DMS153 (cell line): ENCODE measurements around the gene ITM2C.

Experiments used
- DNase-seq: peaks from one replicate; lab custom pipeline; 2025; lab: John Stamatoyannopoulos, UW

The ITM2C gene, protein sequence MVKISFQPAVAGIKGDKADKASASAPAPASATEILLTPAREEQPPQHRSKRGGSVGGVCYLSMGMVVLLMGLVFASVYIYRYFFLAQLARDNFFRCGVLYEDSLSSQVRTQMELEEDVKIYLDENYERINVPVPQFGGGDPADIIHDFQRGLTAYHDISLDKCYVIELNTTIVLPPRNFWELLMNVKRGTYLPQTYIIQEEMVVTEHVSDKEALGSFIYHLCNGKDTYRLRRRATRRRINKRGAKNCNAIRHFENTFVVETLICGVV

DNA sequence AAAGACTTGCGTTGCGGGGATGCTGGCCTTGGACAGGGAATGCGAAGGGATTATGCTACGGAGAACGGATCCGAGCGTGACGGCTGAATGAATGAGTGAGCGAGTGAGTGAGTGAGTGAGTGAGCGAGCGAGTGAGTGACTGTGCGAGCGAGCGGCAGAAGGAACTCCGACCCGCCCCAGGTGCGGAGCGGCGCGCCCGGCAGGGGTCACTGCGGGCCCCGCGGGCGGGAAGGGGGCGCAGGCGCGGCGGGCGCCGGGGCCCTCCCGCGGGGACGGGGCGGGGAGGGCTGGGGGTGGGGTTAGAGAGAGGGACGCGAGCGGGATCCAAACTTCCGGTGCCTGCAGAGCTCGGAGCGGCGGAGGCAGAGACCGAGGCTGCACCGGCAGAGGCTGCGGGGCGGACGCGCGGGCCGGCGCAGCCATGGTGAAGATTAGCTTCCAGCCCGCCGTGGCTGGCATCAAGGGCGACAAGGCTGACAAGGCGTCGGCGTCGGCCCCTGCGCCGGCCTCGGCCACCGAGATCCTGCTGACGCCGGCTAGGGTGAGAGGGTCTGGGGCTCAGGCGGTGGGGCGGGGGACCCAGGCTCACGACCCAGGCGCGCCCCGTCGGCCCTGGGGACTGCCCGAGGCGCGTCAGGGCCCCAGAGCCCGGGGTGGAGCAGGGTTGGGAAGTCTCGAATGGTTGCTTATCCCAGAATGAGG lies at the start of gene ITM2C:
TSS of gene ITM2C (plus strand) at position 338 of the 702 bp plus-strand sequence. CDS start at position 422, 84 bp downstream.
- peak; percentile 33 for DNase-seq

DNA sequence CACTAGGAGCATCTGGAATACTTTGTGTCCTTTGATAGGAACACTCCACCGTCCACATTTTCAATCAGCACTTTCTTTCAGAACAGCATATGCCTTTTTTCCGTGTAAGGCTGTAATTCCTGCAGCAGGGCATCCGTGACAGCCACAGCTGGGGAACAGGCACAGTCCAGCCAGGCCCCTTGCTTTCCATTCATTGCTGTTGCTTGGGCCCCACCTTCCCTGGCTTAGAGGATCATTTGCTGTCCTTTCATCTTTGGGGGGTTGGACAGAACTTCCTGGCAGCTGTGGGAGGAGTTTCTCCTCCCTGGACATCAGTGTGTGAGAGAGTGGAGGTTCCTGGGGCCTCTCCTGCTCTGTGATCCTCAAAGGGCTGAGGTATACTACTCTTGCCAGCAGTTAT lies 49.7 kb upstream of the ITM2C start:
- no peak for DNase-seq

DNA sequence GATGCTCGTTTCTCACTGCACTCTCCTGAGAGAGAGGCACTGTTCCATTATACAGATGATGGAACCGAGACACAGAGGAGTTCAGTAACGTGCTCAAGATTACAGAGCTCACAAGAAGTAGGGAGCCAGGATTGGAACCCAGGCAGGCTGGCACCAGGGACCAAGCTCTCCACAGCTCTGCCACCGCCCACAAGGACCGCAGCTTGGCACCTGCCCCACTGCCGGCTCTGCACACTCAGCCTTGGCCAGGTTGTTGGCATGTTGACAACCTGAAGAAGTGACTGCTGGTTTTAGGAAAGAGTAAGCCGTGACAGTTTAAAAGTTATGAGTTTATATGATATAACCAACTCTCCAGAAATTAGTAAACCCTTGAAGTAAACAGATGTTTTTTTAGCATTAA lies 48.0 kb upstream of the ITM2C start:
- no peak for DNase-seq

- no peak for DNase-seq
Measured at GRCh38 chr2:230819433-230819832, 45.3 kb upstream of the ITM2C start.

- DNase-seq: no peak
Measured at GRCh38 chr2:230821261-230821990, 43.3 kb upstream of the ITM2C start.

- DNase-seq: no peak
Measured at GRCh38 chr2:230821991-230822520, 42.7 kb upstream of the ITM2C start.

- DNase-seq: no peak
Measured at GRCh38 chr2:230823264-230823964, 41.3 kb upstream of the ITM2C start.

- peak; percentile 19 for DNase-seq
Measured at GRCh38 chr2:230824406-230824978, 40.2 kb upstream of the ITM2C start.

DNA sequence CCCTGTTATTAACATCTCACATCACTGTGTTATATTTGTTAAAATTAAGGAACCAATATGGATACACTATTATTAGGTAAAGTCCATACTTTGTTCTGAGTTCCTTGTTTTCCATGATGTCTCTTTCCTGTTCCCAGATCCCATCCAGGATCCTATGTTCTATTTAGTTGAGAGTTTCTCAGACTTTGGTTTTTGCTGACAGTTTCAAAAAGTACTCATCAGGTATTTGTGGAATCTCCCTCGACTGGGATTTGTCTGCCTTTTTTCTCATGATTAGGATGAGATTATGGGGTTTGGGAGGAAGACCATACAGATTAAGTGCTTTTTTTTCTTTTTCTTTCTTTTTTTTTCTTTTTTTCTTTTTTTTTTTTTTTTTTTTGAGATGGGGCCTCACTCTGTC lies 39.4 kb upstream of the ITM2C start:
- DNase-seq: no peak

DNA sequence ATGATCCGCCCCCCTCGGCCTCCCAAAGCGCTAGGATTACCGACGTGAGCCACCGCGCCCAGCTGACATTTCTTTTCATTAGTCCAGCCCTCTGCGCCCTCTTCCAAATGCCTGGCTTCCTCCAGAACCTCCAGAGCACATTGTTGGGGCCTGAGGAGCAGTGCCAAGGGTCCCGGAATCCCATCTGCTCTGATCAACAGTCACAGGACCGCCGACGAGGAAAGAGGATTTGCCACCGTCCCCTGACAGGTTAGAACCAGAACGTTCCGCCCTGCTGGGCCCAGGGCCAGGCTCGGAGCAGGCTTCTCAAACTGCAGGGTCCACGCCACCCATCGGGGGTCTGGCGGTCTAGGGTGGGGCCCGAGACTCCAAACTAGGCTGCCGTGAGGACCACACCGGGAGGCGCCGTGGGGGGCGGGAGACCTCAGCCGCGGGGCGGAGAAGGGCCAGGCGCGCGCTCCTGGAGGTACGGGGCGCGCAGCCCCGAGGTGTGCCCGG lies 36.9 kb upstream of the ITM2C start:
- no peak for DNase-seq

DNA sequence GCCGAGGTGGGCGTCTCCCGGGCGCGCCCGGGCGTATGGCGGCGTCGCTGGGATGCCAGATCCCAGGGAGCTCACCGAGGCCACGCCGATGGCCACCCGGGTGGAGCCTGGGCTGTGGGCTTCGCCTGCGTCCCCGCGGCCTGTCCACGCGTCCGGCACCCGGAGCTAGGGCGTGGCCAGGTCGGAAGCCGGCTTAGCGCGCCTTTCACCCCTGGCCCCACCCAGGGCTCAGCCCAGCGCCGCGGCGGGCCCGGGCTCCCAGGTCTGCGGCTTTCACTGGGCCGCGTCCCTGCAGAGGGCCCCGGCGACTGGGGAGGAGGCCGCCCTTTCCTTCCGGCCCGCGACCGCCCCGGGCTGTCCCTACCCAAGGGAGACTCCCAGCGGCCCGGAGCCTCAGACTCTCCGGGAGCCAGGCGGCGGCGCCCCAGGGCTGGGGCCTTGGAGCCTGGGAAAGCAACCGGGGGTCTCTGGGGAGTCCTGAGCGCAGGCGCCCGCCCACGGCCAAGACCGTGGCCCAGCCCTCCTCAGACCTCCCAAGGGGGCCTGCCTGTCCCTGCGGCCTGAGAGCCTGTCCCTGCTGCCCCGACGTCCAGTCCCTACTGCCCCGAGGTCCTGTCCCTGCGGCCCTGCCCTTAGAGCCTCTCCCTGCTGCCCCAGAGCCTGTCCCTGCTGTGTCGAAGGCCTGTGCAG lies 36.3 kb upstream of the ITM2C start:
- DNase-seq: no peak

GRCh38 chr2:230829293-230829692 lies 35.4 kb upstream of the ITM2C start:
- DNase-seq: no peak

- DNase-seq: no peak
Measured at GRCh38 chr2:230829959-230830358, 34.8 kb upstream of the ITM2C start.

- no peak for DNase-seq
Measured at GRCh38 chr2:230830428-230830827, 34.3 kb upstream of the ITM2C start.

DNA sequence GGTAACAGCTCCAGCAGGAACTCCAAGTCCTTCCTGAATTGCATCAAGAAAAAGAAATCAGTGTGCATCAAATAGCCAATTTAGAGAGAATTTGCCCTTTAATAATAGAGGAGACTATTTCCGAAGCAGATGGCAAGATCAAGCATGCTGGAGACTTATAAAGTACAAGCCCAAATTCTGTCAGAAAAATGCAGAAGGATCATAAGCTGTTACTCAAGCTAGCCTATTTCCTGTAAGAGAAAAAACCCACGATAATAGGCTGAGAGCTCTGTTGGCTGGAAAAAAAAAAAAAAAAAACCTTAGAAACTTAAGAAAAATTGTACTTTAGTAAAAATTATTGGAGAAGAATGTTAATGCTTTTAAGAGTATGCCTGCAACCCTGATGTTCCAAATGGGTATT lies 24.4 kb upstream of the ITM2C start:
- DNase-seq: no peak

GRCh38 chr2:230842473-230842872 lies 22.3 kb upstream of the ITM2C start:
- no peak for DNase-seq

DNA sequence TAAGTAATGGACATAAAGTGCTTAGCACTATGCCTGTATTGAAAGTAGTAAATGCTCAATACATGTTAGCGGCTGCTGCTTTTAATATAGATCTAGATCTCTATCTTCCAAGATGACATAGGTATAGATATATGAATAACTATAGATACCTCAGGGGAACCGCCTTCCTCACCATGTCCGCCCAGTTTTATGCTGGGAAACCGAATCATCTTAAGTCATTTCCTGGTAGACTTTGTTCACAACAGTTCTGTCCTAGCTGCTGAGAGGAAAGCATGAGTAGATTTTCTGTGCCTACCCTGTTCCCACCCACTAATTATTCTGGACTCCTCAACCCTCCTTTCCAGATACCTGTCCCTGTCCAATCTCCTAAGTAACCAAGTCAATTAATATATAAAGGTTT lies 21.6 kb upstream of the ITM2C start:
- no peak for DNase-seq

- no peak for DNase-seq
Measured at GRCh38 chr2:230846360-230846759, 18.4 kb upstream of the ITM2C start.

GRCh38 chr2:230847883-230848388 lies 16.8 kb upstream of the ITM2C start:
- peak; percentile 44 for DNase-seq

GRCh38 chr2:230849633-230850357 lies 14.9 kb upstream of the ITM2C start:
- DNase-seq: no peak
